Fibroblast of lung (primary cell): ENCODE measurements around the gene CHST15. TPM values are rescaled to one million over a fixed set of nuclear protein-coding genes. Genes with fewer than 3 reads are reported as not detected.
A peak's percentile ranks its signal among the peaks of the same experiment; 100 is the strongest.

Source experiments
- DNase-seq, 2 donors: peaks; one replicate each; pipeline versions ENCODE4 v3.0.0 to v3.0.0-alpha.2; 2010; ENCODE audit warnings: low read depth in 2 of 2
- H2AFZ ChIP-seq: 2 replicates; pipeline ENCODE4 v1.5.1; 2012; ENCODE audit warnings: low read length, control low read depth, inconsistent platforms
- H3K27ac ChIP-seq: 2 replicates; pipeline ENCODE4 v1.5.1; 2011; ENCODE audit warnings: low read length, control low read depth; ENCODE audit not compliant: insufficient read depth
- H3K27me3 ChIP-seq: 2 replicates; pipeline ENCODE4 v1.5.1; 2011; ENCODE audit warnings: mild to moderate bottlenecking, low read length; ENCODE audit not compliant: control insufficient read depth, insufficient read depth
- H3K36me3 ChIP-seq: 2 replicates; pipeline ENCODE4 v1.5.1; 2011; ENCODE audit warnings: low read length; ENCODE audit not compliant: control insufficient read depth, insufficient read depth
- H3K4me1 ChIP-seq: 2 replicates; pipeline ENCODE4 v1.5.1; 2011; ENCODE audit warnings: low read length; ENCODE audit not compliant: control insufficient read depth, insufficient read depth; ENCODE audit errors: extremely low read depth
- H3K4me2 ChIP-seq: 2 replicates; pipeline ENCODE4 v1.5.1; 2011; ENCODE audit warnings: low read length, control low read depth; ENCODE audit not compliant: insufficient read depth; ENCODE audit errors: extremely low read depth
- H3K4me3 ChIP-seq, 4 experiments: fragments of 200-600 bp in 1 of 4; sonication (generic) in 1 of 4; replicated peaks in 1 of 4; 2 replicates each; pipeline ENCODE4 v1.5.1; 2011 to 2016; ENCODE audit warnings: low read length in 4 of 4, low read depth in 3 of 4, mild to moderate bottlenecking in 3 of 4, control low read depth in 2 of 4, inconsistent platforms in 1 of 4, mixed read lengths in 1 of 4; ENCODE audit not compliant: insufficient read depth in 1 of 4; ENCODE audit errors: control extremely low read depth in 1 of 4
- H3K79me2 ChIP-seq: 2 replicates; pipeline ENCODE4 v1.5.1; 2012; ENCODE audit warnings: mild to moderate bottlenecking, low read length, inconsistent platforms; ENCODE audit not compliant: control insufficient read depth, insufficient read depth
- H3K9ac ChIP-seq: 2 replicates; pipeline ENCODE4 v1.5.1; 2011; ENCODE audit warnings: mild to moderate bottlenecking, low read length, control low read depth; ENCODE audit not compliant: insufficient read depth
- H3K9me3 ChIP-seq: 2 replicates; pipeline ENCODE4 v1.5.1; 2012; ENCODE audit warnings: low read depth, low read length; ENCODE audit not compliant: control insufficient read depth, insufficient read depth
- H4K20me1 ChIP-seq: 2 replicates; pipeline ENCODE4 v1.5.1; 2011; ENCODE audit warnings: low read length; ENCODE audit not compliant: control insufficient read depth, insufficient read depth; ENCODE audit errors: extremely low read depth
- EZH2 ChIP-seq: IDR thresholded peaks from 2 replicates; pipeline ENCODE4 v1.5.1; 2012; ENCODE audit warnings: low read length, control low read depth, mild to moderate bottlenecking; ENCODE audit errors: missing control alignments
- polyA plus RNA-seq, 2 donors: library from polyadenylated mRNA; depleted of rRNA in 1 of 2; stranded (reverse) in 1 of 2; unstranded in 1 of 2; fragments of >200 nt; gene quantifications; 2 replicates each; pipeline ENCODE4 v1.2.1, GENCODE V29; 2011 to 2012; ENCODE audit warnings: missing spikeins in 1 of 2
- total RNA-seq: library from RNA; depleted of rRNA; stranded (reverse); fragments of >200 nt; gene quantifications from 2 replicates; pipeline ENCODE4 v1.2.1, GENCODE V29; 2014
- TF ChIP-seq, protein P1 (sequence below), 2 donors: IDR thresholded peaks in 1 of 2; conservative IDR thresholded peaks in 1 of 2; 1 replicate in 1 of 2; 2 replicates in 1 of 2; pipeline ENCODE4 v1.5.1; 2011 to 2012; ENCODE audit warnings: low read length in 2 of 2, control low read depth in 1 of 2, inconsistent platforms in 1 of 2, low read depth in 1 of 2, mild to moderate bottlenecking in 1 of 2

The CHST15 gene
- total and polyA plus RNA-seq, 2 donors (not counting 1 experiment from before 2014, with no cell fraction given): 5.0 to 7.9 TPM

DNA sequence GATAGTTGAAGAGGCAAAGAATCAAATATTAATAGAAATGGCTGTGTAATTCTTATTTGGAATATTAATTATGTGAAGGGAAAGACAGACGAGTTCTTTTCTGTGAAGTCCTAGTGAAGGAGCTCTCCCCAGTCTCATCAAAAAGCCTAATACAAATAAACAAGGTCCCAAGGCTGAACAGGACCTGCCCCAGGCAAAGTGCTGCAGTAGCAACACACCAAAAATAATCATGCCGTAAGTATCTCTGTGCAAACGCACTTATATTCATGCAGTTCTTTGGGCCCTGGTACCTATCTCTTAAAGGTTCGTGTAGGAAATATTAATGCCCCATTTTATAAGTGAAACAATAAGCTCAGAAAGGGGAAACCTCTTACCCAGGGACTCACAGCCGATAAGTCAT, 12.2 kb upstream of the CHST15 start:
- no peaks in the 10 kb centered on the region for H3K79me2 ChIP-seq
- H3K4me1 ChIP-seq: peaks cover 2% of the 10 kb centered on the region
- no peaks in the 10 kb centered on the region for H3K27me3 ChIP-seq
- no peaks in the 10 kb centered on the region for H4K20me1 ChIP-seq
- H3K36me3 ChIP-seq: no peaks in the 10 kb centered on the region
- TF ChIP-seq EZH2: no peak
- TF ChIP-seq, protein P1, sequence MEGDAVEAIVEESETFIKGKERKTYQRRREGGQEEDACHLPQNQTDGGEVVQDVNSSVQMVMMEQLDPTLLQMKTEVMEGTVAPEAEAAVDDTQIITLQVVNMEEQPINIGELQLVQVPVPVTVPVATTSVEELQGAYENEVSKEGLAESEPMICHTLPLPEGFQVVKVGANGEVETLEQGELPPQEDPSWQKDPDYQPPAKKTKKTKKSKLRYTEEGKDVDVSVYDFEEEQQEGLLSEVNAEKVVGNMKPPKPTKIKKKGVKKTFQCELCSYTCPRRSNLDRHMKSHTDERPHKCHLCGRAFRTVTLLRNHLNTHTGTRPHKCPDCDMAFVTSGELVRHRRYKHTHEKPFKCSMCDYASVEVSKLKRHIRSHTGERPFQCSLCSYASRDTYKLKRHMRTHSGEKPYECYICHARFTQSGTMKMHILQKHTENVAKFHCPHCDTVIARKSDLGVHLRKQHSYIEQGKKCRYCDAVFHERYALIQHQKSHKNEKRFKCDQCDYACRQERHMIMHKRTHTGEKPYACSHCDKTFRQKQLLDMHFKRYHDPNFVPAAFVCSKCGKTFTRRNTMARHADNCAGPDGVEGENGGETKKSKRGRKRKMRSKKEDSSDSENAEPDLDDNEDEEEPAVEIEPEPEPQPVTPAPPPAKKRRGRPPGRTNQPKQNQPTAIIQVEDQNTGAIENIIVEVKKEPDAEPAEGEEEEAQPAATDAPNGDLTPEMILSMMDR (conservative IDR thresholded peaks at IDR 0.05 in 1 of 2, IDR thresholded peaks at IDR 0.05 in 1 of 2; ENCODE audit: low read depth in 1 of 2, low read length in 2 of 2): no peak
- peak in 1 of 2 donors; percentile 26 for DNase-seq
- H3K9me3 ChIP-seq: no peaks in the 10 kb centered on the region
- no peak overlapping the region for H3K4me3 ChIP-seq
- no peak overlapping the region for H3K9ac ChIP-seq
- no peak overlapping the region for H2AFZ ChIP-seq
- H3K27ac ChIP-seq: no peak overlapping the region
- no peak overlapping the region for H3K4me2 ChIP-seq

DNA sequence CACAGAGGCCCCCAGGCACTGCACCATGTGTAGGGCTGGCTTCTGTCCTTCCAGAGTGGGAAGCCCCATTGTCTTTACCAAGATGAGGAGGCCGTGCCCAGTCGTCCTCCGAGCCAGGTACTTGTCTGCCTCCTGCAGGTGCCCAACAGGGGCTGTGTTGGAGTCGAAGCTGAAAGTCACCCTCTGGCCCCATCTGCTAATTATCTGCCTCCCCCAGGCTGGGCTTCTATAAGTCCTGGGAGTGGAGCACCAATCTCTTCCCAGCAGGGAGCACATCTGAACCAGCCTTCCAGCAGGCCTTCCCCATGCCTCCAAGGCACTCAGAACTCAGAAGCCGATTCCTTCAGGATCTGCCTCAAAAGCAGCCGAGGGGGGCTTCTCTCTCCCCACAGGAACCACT, 11.6 kb upstream of the CHST15 start:
- no peak overlapping the region for H2AFZ ChIP-seq
- DNase-seq: no peak
- H3K9ac ChIP-seq: no peak overlapping the region
- H3K27me3 ChIP-seq: no peaks in the 10 kb centered on the region
- no peaks in the 10 kb centered on the region for H3K36me3 ChIP-seq
- TF ChIP-seq EZH2: no peak
- H4K20me1 ChIP-seq: no peaks in the 10 kb centered on the region
- H3K9me3 ChIP-seq: no peaks in the 10 kb centered on the region
- H3K4me1 ChIP-seq: peaks cover 2% of the 10 kb centered on the region
- H3K27ac ChIP-seq: no peak overlapping the region
- H3K79me2 ChIP-seq: no peaks in the 10 kb centered on the region
- H3K4me2 ChIP-seq: no peak overlapping the region
- no peak overlapping the region for H3K4me3 ChIP-seq

DNA sequence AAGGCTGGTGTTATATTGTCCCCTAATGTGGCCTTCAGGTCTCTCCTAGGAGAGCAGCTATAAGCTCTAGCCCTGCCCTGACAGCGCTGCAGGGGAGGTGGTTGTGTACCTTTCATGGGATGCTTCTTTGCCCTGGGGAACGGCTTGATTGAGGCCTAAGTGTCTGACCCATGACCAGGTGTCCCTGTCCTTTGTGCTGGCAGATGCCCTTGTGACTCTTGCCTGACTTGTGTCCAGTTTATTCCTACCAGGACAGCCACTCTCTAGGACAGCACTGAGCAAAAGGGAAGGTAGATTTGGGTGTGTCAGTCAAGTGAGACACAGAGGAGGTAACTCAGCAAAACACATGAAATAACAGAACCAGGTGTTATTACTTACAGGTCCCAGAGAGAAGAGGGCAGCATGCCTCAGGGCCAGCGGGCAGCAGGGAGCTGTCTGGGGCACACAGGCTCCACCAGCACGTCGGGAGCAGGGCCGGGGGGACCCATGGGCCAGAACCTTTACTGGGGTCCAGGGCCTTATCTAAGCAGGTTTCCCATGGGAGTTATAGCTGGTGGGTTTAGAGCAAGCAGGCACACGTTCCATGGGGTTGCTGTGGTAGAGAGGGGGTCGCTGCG, 10.7 kb upstream of the CHST15 start:
- Histone ChIP-seq H4K20me1 (no peaks in the 10 kb centered on the region), H3K4me3 (no peak overlapping the region), H3K4me2 (no peak overlapping the region), H3K9ac (no peak overlapping the region), H3K79me2 (no peaks in the 10 kb centered on the region), H2AFZ (no peak overlapping the region), H3K27ac (no peak overlapping the region), H3K27me3 (no peaks in the 10 kb centered on the region), H3K9me3 (no peaks in the 10 kb centered on the region), H3K4me1 (peaks cover 2% of the 10 kb centered on the region), H3K36me3 (no peaks in the 10 kb centered on the region)
- TF ChIP-seq, protein P1 (conservative IDR thresholded peaks at IDR 0.05 in 1 of 2, IDR thresholded peaks at IDR 0.05 in 1 of 2; ENCODE audit: low read depth in 1 of 2, low read length in 2 of 2): no peak
- TF ChIP-seq EZH2: no peak
- DNase-seq: no peak
